GM21576 (cell line): ENCODE results near the gene CDK6.

ENCODE experiments used
- ATAC-seq: cut with Tn5 transposase; IDR thresholded peaks from one replicate; pipeline ENCODE4 v1.9.1; 2021; ENCODE audit warnings: mild to moderate bottlenecking, moderate library complexity; ENCODE audit not compliant: unreplicated experiment

Gene CDK6

DNA sequence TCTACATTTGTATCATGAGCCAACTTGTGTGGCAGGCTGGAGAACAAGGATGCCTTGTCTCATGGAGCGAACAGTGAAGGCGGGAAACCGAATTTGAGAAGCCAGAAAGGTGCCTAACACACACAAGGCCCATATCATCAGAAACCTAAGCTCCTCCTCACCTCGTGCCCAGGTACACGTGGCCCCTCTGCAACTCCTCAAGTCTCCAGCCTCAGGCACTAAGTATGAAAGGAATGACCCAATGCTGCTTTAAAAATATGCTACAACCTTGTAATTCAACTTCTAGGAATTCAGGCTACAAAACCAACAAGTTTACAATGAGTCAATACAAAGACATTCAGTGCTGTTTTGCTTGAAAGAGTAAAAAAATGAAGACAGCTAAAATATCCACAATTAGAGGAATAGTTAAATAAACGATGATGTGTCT, 95.7 kb downstream of the CDK6 start:
- ATAC-seq: no peak

DNA sequence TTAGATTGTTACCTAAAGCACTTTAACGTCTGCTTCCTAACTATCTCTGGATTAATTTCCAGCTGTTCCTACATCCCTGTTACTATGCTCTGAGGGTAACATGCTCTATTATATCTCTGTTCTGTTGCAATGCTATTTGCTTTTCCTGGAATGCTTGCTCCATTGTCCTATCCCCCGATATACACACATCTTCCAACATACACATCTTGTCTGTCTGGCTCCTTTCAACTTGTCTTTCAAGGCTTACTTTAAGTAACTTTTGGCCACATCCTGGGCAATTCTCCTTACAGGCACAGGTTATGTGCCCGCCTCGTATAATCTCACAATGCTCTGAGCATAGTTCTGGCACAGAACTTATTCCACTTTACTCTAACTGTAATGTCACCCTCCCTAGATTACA, 96.2 kb downstream of the CDK6 start:
- ATAC-seq: no peak

DNA sequence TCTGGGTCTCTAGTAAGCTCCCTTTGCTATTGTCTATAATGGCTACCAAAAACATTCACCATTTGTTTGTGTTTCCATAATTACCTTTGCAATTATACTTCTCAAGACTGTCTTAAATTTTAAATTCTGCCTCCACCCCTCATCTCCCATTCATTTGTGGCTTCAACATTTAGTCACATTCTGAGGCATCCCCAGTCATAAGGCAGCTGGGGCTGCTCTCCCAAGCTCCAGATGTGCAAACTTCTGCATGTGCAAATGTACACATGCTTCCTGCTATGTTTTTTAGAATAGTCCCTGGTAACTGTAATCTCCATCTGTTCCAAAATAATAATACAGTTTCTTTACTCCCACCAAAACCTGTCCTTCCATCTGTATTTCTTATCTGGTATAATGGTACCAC, 97.3 kb downstream of the CDK6 start:
- no peak for ATAC-seq

DNA sequence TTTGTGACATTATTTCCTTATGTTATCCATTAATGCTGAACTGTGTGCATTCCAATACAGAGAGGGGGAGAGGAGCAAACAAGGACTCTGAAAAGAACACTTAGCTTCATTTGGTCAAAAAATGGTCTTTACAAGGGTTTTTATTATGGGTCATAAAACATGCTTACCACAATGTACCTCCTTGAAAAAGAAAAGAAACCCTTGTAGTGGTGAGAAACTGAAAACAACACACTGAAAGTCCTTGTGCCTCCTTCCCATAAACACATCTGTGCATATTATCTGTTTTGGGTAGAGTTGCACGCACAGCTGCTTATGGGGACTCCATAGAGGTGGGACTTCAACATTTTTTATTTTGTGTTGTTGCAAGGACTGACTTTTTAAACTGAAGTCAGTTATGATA, 98.7 kb downstream of the CDK6 start:
- ATAC-seq: peak; percentile 95

DNA sequence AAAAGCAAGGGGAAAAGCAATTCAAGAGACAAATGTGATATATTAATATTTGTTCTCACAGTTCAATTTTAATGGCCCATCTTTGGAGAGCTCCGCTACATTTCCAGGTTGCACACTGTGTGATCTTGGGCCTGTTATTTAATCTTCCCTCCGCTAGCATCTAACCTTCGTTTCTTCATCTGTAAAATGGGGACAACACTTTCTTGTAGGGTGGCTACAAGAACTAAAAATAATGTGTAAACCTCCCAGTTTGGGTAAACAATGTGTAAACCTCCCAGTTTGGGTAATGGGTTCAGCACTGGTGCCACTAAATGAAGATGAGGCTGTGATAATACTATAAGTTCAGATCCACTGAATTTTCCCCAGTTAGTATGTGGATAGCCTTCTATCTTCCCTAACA, 99.5 kb downstream of the CDK6 start:
- ATAC-seq: no peak

DNA sequence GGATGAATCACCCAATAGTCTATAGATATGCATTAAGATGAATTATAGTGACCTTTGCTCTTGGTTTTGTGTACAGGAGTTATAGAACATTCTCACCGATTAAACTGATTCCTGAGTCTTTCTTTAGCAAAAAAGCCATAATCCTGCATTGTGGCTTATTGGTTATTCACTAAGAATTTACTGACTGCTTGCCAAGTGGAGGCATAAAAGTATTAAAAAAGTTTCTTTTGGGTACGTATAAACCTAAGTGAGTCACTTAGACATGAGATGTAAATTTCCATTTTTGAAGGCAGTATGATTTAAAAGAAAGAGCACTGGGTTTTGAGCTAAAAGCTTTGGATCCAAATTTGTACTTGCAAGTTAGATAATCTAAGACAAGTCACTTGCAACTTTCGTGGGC, 100.7 kb downstream of the CDK6 start:
- ATAC-seq: no peak

DNA sequence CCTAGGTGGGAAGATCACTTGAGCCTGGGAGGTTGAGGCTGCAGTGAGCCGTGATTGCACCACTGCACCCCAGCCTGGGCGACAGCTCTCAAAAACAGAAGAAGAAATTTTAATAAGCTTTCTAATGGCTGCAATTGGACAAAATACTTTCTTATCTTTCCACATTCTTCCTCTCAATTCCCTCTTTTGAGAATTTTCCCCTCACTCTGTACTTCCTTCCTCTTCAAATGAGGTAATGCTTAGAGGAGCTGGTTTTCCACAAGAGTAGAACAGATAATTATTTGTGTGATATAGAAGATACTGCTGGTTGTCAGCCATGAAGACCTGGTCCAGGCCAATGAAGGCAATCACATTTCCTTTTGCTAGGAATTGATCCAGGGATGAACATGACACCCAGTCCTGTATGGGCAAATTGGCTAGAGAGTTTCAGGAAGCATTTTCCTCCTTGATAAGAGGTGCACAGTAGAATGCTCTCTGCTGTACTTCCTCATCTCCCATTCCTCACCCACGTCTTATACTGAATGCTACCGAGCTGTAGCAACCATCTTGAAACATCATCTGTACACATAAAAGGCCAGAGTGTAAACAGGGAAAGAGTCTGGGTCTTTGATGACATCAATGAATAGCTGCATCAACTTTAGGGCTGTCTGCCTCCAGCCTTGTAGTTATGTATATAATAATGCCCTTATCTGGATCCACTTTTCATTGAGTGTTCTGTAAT, 103.9 kb downstream of the CDK6 start:
- ATAC-seq: peak; percentile 12

DNA sequence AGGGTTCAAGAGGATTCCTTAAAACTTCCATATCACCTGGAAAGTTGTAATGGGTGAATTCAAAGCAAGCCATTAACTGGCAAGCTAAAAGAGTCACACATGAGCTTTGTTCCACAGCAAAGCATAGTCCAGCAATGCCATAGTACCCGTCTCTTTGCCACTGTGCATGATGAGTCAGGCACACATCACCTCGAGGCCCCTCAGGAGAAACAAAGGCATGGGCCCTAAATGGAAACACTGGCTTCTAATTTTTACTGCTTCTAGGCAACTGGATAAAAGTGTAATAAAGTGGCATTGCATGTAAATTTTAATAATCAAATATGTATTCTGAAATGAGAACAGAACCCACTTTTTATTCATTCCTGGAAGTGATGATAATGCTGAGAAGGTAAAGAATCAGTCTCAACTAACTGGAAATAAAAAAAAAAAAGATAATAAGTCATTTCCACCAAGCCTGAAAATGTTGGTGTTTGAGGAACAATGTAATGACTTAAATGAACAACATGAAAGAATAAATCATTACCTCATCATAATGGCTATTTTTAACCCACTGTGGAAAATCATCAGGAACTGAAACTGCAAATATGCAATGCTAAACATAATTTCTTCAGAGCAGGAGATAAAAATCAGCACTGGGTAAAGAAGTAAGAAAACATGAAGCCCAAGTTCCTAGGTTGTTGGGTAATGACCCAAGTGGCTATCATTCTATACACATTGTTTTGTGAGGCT, 104.9 kb downstream of the CDK6 start:
- ATAC-seq: peak; percentile 63

DNA sequence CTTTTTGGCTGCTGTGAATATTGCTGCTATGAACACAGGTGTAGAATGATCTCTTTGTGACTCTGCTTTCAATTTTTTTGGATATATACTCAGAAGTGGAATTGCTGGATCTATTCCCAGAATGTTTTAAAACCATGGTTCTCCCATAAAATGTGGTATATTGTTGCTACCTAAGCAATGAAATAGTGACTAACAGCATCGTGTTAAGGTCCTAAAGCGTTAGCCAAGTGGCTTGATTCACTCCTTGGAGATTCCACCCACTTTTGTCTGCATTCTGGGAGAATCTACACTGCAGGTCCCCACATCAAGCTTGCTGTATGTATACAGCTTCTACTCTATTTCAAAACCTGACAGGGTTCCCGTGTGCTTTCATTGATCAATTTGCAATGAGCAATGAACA, 105.6 kb downstream of the CDK6 start:
- no peak for ATAC-seq

DNA sequence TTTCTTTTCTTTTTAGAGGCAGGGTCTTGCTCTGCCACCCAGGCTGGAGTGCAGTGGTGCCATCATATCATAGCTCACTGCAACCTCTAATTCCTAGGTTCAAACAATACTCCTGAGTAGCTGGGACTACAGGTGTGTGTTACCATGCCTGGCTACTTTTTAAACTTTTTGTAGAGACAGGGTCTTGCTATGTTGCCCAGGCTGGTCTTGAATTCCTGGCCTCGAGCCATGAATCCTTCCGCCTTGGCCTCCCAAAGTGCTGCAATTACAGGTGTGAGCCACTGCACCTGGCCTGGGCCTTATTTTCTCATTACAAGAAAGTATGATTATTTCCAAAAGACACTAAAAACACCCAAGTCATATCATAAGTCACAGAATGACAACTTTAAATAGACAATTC, 106.6 kb downstream of the CDK6 start:
- ATAC-seq: no peak

DNA sequence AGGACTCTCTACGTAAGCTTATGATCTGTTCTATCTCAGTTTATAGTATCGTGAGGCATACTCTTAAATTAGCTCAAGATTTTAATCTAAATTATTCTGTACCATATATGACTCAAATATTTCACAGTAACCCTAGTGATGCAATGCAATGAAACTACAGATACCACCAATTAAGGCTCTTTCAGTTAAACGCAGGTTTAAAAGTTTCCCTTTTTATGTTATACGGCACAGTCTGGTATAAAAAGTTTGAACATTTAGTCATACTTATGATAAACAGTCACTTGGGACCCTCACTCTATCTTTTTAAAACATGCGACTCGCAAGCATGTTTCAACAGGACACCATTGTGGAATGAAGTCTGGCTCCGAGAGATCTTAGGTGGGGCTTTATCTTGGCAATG, 107.2 kb downstream of the CDK6 start:
- ATAC-seq: no peak

DNA sequence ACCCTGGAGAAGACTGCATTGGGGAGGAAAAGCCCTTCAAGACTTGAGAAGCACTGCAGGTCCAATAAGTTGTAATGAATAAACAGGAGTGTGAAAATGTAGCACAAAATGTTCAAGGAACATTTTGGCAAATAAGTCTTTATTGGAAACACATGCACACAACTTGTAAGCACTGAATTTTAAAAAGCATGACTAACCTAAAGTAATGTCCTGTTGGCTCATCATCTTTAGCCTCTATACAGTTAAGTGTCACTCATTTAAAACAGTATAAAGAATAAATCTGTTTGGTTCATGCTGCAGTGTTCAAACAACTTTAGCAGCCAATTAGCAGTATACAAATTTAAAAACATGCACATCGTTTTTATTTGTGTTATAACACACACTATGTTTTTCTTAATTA, 108.6 kb downstream of the CDK6 start:
- no peak for ATAC-seq

DNA sequence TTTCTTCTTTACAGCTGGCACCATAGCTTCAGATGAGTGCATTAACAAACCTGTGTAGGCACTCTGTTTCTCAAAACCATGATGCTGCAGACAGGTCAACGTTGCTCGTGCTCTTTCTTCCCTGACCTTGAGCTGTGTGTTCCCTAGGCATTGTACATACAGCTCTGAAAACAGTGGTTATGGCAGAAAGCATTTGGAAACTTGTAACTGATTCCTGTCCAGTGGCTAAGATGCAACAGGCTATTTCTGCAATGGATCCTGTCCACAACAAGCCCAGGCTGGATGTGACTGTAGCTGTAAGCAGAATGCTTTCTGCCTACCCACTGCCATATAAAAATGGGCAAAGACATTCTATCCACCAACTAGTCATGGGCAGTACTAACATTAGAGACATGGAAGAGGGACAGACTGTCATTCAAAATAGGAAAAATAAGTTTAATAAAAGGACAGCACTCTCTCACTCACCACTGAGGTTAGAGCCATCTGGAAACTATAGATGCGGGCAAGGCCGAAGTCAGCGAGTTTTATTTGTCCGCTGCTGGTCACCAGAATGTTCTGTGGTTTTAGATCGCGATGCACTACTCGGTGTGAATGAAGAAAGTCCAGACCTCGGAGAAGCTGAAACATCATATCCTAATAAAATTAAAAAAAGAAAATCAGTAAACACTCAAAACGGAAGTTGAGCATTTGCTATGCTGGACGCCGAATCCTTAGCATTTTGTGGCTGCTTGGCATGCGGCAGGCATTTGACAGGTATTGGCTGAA, 111.0 kb downstream of the CDK6 start:
- ATAC-seq: no peak

DNA sequence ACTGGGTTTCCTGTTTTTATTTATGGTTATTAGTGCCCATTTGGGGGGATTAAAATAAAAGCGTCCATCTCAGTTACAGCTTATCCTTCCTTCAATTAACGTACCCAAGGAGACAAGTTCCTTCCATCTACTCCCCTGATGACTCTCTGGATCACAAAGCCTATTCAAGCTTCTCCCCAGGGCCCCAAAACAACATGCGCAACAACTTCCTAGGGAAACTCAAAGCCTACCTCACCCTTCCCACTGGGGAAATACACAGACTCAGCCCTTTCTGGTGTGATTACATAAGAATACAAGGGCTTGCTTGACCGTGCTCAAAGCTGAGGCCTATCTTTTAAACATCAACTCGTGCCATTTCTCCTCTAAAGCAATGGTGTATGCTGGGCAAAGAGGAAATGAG, 112.4 kb downstream of the CDK6 start:
- no peak for ATAC-seq

DNA sequence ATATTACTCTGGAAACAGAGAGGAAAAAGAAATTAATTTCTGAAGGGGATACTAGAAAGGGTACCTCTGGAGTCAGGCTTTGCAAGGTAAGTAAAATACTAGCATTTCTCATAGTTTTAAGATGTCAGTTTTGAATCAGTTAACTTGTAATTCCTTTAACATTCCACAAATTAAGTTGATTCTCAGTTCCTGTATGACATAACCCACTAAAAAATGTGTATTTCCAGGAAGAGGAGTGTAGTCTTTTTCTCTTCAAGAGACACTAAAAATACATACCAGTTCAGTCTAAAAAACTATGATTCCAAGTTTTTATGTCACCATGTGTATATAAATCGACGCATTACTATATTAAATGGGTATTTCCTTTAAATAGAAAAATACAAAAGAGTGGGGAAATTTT, 113.2 kb downstream of the CDK6 start:
- no peak for ATAC-seq

DNA sequence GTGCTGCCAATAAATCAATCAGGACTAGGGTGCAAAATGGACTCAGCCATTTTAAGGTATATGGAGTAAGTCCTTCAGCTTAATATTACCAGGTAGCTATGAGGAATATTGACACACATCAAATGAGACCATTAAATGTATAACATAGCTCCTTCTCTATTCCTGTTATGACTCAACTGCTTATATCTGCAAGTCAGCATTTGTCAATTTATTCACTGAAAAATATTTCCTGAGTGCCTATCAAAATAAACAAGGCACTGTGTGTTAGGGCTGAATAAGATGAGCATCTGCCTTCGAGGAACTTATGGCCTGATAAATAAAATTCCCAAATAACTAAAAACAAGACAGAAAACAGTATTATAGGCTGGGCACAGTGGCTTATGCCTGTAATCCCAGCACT, 113.8 kb downstream of the CDK6 start:
- no peak for ATAC-seq

DNA sequence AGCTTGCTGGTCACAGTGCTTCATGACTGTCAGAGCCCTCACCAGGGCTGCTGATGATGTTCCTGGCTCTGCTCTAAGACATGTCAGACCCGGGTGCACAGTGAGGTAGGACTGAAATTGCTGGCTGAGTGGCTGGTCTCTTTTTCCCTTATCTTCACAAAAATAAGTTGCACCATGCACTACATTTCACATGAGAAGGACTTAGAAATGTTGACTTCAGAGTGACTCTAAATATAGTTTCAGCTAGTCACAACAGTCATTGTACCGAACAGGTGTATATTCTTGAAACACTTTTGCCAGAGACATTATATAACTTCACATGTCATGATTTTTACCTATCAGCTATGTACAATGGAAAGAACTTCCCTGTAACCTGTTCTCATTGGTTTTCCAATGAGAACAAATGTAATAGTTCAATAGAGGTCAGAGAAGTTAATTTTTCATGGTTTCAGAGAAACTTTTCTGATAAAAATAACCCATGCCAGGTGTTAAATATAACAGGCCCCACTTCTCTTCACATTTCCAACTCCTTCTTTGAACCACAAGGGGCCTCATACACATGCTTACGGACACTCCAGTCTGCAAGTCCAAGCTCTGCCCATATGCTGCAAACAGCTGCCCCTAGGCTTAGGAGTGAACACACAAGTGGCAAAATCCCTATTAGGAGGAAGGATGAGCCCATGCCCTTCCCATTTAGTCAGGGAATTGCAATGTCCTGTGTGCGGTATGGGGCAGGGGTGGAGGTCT, 115.6 kb downstream of the CDK6 start:
- peak; percentile 71 for ATAC-seq

DNA sequence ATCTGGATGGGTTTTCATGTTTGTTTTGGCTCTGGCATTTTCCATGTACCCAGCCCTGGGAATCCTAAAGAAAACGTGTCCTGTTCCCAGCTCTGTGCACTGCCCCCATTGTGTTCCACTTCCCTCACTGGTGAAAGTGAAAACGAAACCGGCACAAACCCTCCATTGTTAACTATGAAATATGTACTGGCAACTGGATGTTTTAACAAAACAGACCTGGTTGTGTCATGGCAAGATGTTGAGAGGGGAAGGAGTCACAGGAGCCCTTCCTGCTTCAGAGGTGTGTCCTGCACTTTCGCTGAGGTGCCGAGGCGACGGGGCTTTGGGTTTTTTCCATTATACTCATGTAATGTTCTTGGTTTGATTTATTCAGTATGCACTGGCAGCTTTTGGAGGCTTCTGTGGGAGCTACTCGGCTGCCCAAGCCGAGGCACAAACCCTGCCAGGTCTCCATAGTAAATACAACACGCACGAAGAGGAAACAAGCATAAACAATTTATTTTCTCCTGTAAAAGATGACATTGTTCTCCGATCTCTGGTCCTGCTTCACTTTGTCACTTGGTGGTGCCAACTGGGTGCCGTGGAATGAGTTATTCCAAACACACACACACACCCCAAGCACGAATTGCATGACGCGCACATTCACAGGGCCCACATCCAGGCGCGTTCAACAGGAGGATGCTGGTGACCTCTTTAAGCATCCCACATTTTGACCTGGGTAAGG, 118.2 kb downstream of the CDK6 start:
- ATAC-seq: peak; percentile 55

DNA sequence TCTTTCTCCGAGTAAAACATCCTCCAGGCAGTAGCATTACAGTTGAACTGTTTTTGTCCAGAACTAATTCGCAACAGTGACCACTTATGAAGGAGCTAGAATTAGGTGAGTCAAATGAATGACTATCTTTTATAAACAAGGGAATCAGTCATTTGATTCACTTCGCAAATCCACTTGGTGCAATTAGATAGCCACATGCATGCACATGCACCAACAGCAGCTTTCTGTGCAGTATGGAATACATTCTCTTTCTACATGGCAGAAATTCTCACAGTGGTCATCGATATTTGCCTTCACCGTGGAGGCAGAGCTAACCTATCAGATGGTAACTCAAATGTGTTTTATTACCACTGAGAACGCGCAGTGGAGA, 118.8 kb downstream of the CDK6 start:
- ATAC-seq: no peak

DNA sequence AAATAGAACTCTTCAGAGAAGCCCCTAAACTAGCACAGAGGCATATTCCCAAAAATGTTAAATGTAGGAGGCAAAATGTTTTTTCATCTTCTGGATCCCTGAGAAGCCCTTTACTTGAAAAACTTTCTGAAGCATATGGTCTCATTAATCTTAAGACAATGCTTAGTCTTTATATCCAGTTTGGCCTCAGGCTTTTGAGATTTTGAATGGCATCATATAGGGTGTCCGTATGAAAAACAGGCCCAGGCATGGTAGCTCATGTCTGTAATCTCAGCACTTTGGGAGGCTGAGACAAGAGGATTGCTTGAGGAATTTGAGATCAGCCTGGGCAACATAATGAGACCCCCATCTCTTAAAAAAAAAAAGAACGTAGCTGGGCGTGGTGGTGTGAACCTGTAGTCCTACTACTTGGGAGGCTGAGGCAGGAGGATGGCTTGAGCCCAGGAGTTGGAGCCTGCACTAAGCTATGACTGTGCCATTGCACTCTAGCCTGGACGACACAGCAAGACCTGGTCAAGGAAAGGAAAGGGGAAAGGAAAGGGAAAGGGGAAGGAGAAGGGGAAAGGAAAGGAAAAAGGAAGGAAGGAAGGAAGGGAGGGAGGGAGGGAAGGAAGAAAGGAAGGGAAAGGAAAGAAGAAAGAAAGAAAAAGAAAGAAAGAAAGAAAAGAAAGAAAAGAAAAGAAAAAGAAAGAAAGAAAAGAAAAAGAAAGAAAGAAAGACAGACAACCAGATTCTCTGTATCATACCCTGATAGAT, 119.4 kb downstream of the CDK6 start:
- no peak for ATAC-seq
